Hepatocyte (in vitro differentiated cells): ENCODE results near the gene FAM161A.

Experiments used
- EZH2 ChIP-seq: fragments of 200-600 bp; sonication (generic); IDR thresholded peaks from 2 replicates; pipeline ENCODE4 v1.6.1; 2016; ENCODE audit warnings: antibody characterized with exemption, mild to moderate bottlenecking, borderline replicate concordance
- EZH2phosphoT487 ChIP-seq: fragments of 200-600 bp; sonication (generic); IDR thresholded peaks from one replicate; pipeline ENCODE4 v1.6.1; 2018; ENCODE audit warnings: antibody characterized with exemption, mild to moderate bottlenecking, low read depth, moderate library complexity; ENCODE audit not compliant: unreplicated experiment, severe bottlenecking
- TF ChIP-seq, protein P1 (sequence below): fragments of 200-600 bp; sonication (generic); IDR thresholded peaks from 2 replicates; pipeline ENCODE4 v1.5.1; 2016; ENCODE audit warnings: antibody characterized with exemption, mild to moderate bottlenecking; ENCODE audit not compliant: poor library complexity

DNA sequence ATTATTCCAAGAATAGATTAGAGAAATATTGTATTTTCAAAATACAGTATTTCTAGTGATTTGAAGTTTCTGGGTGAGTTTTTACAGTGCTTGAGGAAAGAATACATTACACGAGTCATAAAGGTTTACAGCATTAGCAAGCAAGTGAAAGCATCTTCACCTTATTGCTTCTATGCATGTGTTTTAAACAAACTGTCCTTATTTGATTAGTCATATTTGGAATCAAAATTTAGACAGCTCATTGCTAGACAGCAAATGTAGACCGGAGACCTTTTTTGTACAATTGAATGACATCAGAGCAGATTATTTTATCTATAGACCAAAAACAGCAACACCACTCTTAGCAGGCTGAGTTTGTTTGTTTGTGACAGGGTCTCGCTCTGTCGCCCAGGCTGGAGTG lies 69.2 kb downstream of the FAM161A start:
- TF ChIP-seq, protein P1, sequence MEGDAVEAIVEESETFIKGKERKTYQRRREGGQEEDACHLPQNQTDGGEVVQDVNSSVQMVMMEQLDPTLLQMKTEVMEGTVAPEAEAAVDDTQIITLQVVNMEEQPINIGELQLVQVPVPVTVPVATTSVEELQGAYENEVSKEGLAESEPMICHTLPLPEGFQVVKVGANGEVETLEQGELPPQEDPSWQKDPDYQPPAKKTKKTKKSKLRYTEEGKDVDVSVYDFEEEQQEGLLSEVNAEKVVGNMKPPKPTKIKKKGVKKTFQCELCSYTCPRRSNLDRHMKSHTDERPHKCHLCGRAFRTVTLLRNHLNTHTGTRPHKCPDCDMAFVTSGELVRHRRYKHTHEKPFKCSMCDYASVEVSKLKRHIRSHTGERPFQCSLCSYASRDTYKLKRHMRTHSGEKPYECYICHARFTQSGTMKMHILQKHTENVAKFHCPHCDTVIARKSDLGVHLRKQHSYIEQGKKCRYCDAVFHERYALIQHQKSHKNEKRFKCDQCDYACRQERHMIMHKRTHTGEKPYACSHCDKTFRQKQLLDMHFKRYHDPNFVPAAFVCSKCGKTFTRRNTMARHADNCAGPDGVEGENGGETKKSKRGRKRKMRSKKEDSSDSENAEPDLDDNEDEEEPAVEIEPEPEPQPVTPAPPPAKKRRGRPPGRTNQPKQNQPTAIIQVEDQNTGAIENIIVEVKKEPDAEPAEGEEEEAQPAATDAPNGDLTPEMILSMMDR = no peak
- no peak for TF ChIP-seq EZH2phosphoT487
- TF ChIP-seq EZH2 = no peak
